ENCODE results near the gene SLC35B2. TPM values are rescaled to one million over a fixed set of nuclear protein-coding genes. Genes with fewer than 3 reads are reported as not detected.

Gene SLC35B2
- total RNA-seq, result 10 to 100 TPM in 3 of 4 donors, 1 to 10 TPM in 1; 9.7 to 34.4 (median 21.2) TPM

GRCh38 chr6:44257025-44257752 is at the start of gene SLC35B2:
TSS of gene SLC35B2 (minus strand) at chr6:44257528. CDS start at chr6:44257410, 118 bp downstream.
- Histone ChIP-seq H3K27ac (peak within 1 kb of the TSS; percentile 84 to 94 (median 90)), H3K4me1 (peaks cover 14 to 61% (median 14%) of the 10 kb centered on the region in 3 donors), H3K9me3 (no peaks in the 10 kb centered on the region), H3K36me3 (peaks cover 18 to 69% (median 35%) of the 10 kb centered on the region in 3 donors), H3K4me3 (peak within 1 kb of the TSS; percentile 70 to 98 (median 90)), H3K27me3 (no peaks in the 10 kb centered on the region)
- WGBS, 2 donors, result 6% methylated on average over 3 of the region's 80 CpGs; no CpG with 5 or more reads in 1 of the 2 donors
- intact Hi-C loops (cut with DNase I), result loop anchor here (5.0 to 10.0 kb wide), 2 partner anchors 85 to 162 kb away; no protein-coding TSS in a partner anchor
- no peak for DNase-seq
- TF ChIP-seq CTCF (IDR thresholded peaks at IDR 0.05) (peak; percentile 52 to 87 (median 72)), POLR2A (IDR thresholded peaks at IDR 0.05) (peak in 2 of 4 donors; percentile 71 to 74)

- peaks cover 38 to 100% (median 48%) of the 10 kb centered on the region in 3 donors for H3K36me3 ChIP-seq
- peaks cover 0 to 9% (median 1%) of the 10 kb centered on the region in 3 donors for H3K4me1 ChIP-seq
- no peak for TF ChIP-seq CTCF (IDR thresholded peaks at IDR 0.05)
- no peak for TF ChIP-seq POLR2A (IDR thresholded peaks at IDR 0.05)
- 82 to 87% methylated on average over 5 to 7 of the region's 8 CpGs for WGBS, 2 donors
- no peak for DNase-seq
- intact Hi-C loops (cut with DNase I), result no loop called here
- no peak overlapping the region for H3K27ac ChIP-seq
- H3K9me3 ChIP-seq, result no peaks in the 10 kb centered on the region
- no peaks in the 10 kb centered on the region for H3K27me3 ChIP-seq
- H3K4me3 ChIP-seq, result no peak overlapping the region
Measured at GRCh38 chr6:44306710-44307109, 49.4 kb upstream of the SLC35B2 start.

- TF ChIP-seq POLR2A (IDR thresholded peaks at IDR 0.05) (no peak), CTCF (IDR thresholded peaks at IDR 0.05) (no peak)
- H3K27ac ChIP-seq, result no peak overlapping the region
- H3K4me1 ChIP-seq, result no peaks in the 10 kb centered on the region
- DNase-seq, result no peak
- peaks cover 42 to 100% (median 58%) of the 10 kb centered on the region in 3 donors for H3K36me3 ChIP-seq
- H3K4me3 ChIP-seq, result no peak overlapping the region
- WGBS, 2 donors, result 100% methylated on average over 2 of the region's 5 CpGs; no CpG with 5 or more reads in 1 of the 2 donors
- H3K9me3 ChIP-seq, result no peaks in the 10 kb centered on the region
- intact Hi-C loops (cut with DNase I), result no loop called here
- no peaks in the 10 kb centered on the region for H3K27me3 ChIP-seq
Measured at GRCh38 chr6:44305200-44305725, 47.9 kb upstream of the SLC35B2 start.

GRCh38 chr6:44304282-44305199 is 47.2 kb upstream of the SLC35B2 start:
- no peak for DNase-seq
- Histone ChIP-seq H3K36me3 (peaks cover 42 to 96% (median 55%) of the 10 kb centered on the region in 3 donors), H3K4me1 (no peaks in the 10 kb centered on the region), H3K27ac (no peak overlapping the region), H3K9me3 (no peaks in the 10 kb centered on the region), H3K27me3 (no peaks in the 10 kb centered on the region), H3K4me3 (no peak overlapping the region)
- 89 to 92% methylated on average over 3 to 6 of the region's 25 CpGs for WGBS, 2 donors
- intact Hi-C loops (cut with DNase I), result no loop called here
- TF ChIP-seq CTCF (IDR thresholded peaks at IDR 0.05) (peak; percentile 55 to 68 (median 60)), POLR2A (IDR thresholded peaks at IDR 0.05) (no peak)

Data from esophagus squamous epithelium (tissue), 5 donors.